Measurements from ENCODE around the gene MYO9A.

MYO9A gene

GRCh38 chr15:71804695-71805470 is 313.1 kb downstream of the MYO9A start:
- DNase-seq, result no peak

- DNase-seq, result no peak
Measured at GRCh38 chr15:71804226-71804625, 313.7 kb downstream of the MYO9A start.

GRCh38 chr15:71802770-71803169 is 315.2 kb downstream of the MYO9A start:
- peak in 1 of 2 experiments; percentile 1 for DNase-seq

- no peak for DNase-seq
Measured at GRCh38 chr15:71801935-71802655, 315.9 kb downstream of the MYO9A start.

GRCh38 chr15:71800835-71801745 is 316.9 kb downstream of the MYO9A start:
- DNase-seq, result no peak

- no peak for DNase-seq
Measured at GRCh38 chr15:71800190-71800589, 317.8 kb downstream of the MYO9A start.

- no peak for DNase-seq
Measured at GRCh38 chr15:71798641-71799040, 319.3 kb downstream of the MYO9A start.

GRCh38 chr15:71792521-71792920 is 325.4 kb downstream of the MYO9A start:
- DNase-seq, result no peak

GRCh38 chr15:71791975-71792374 is 326.0 kb downstream of the MYO9A start:
- no peak for DNase-seq

- no peak for DNase-seq
Measured at GRCh38 chr15:71790081-71790480, 327.9 kb downstream of the MYO9A start.

- no peak for DNase-seq
Measured at GRCh38 chr15:71789616-71790015, 328.3 kb downstream of the MYO9A start.

GRCh38 chr15:71788646-71789579 is 329.0 kb downstream of the MYO9A start:
- DNase-seq, result no peak

- no peak for DNase-seq
Measured at GRCh38 chr15:71786673-71787072, 331.3 kb downstream of the MYO9A start.

- DNase-seq, result no peak
Measured at GRCh38 chr15:71785996-71786395, 332.0 kb downstream of the MYO9A start.

- peak in 1 of 2 experiments; percentile 5 for DNase-seq
Measured at GRCh38 chr15:71784719-71785118, 333.2 kb downstream of the MYO9A start.

GRCh38 chr15:71782422-71783165 is 335.4 kb downstream of the MYO9A start:
- no peak for DNase-seq

GRCh38 chr15:71781965-71782265 is 336.0 kb downstream of the MYO9A start:
- DNase-seq, result no peak

GRCh38 chr15:71781179-71781964 is 336.6 kb downstream of the MYO9A start:
- DNase-seq, result no peak

GRCh38 chr15:71780115-71780976 is 337.6 kb downstream of the MYO9A start:
- DNase-seq, result peak in 1 of 2 experiments; percentile 7
